GM19467 (cell line): ENCODE results near the gene KCNT2.
"Not testable (repeated sequence)": the region's sequence is repeated elsewhere in the genome, so short reads cannot be mapped to it uniquely, and the experiment has no call there.

ENCODE experiments used
- ATAC-seq: cut with Tn5 transposase; IDR thresholded peaks from one replicate; pipeline ENCODE4 v1.9.1; 2021; ENCODE audit warnings: mild to moderate bottlenecking, moderate library complexity; ENCODE audit not compliant: unreplicated experiment

The KCNT2 gene

GRCh38 chr1:196517193-196517592 is 91.0 kb downstream of the KCNT2 start:
- ATAC-seq = no peak

- ATAC-seq = no peak
These were observed 91.9 kb downstream of the KCNT2 start for GRCh38 chr1:196516373-196516772.

- ATAC-seq = no peak
These were observed 92.3 kb downstream of the KCNT2 start for GRCh38 chr1:196515904-196516303.

- ATAC-seq = no peak
These were observed 94.4 kb downstream of the KCNT2 start for GRCh38 chr1:196513821-196514220.

GRCh38 chr1:196510451-196510850 is 97.8 kb downstream of the KCNT2 start:
- no peak for ATAC-seq

GRCh38 chr1:196504224-196504623 is 104.0 kb downstream of the KCNT2 start:
- not testable (repeated sequence) for ATAC-seq

- no peak for ATAC-seq
These were observed 105.8 kb downstream of the KCNT2 start for GRCh38 chr1:196502437-196502836.

GRCh38 chr1:196501760-196502428 is 106.3 kb downstream of the KCNT2 start:
- no peak for ATAC-seq

- no peak for ATAC-seq
These were observed 110.4 kb downstream of the KCNT2 start for GRCh38 chr1:196497817-196498216.

- no peak for ATAC-seq
These were observed 113.5 kb downstream of the KCNT2 start for GRCh38 chr1:196494766-196495165.

GRCh38 chr1:196493881-196494280 is 114.4 kb downstream of the KCNT2 start:
- no peak for ATAC-seq

- no peak for ATAC-seq
These were observed 119.7 kb downstream of the KCNT2 start for GRCh38 chr1:196488579-196488978.

- no peak for ATAC-seq
These were observed 121.9 kb downstream of the KCNT2 start for GRCh38 chr1:196486346-196486745.

GRCh38 chr1:196481616-196482015 is 126.6 kb downstream of the KCNT2 start:
- ATAC-seq = no peak

- no peak for ATAC-seq
These were observed 131.0 kb downstream of the KCNT2 start for GRCh38 chr1:196477262-196477661.

- no peak for ATAC-seq
These were observed 140.9 kb downstream of the KCNT2 start for GRCh38 chr1:196467230-196467925.

- ATAC-seq = no peak
These were observed 141.6 kb downstream of the KCNT2 start for GRCh38 chr1:196466654-196467053.

- no peak for ATAC-seq
These were observed 142.1 kb downstream of the KCNT2 start for GRCh38 chr1:196466166-196466565.

GRCh38 chr1:196464480-196464941 is 143.7 kb downstream of the KCNT2 start:
- ATAC-seq = no peak

GRCh38 chr1:196462086-196462485 is 146.2 kb downstream of the KCNT2 start:
- ATAC-seq = no peak

GRCh38 chr1:196461521-196461920 is 146.7 kb downstream of the KCNT2 start:
- no peak for ATAC-seq

- no peak for ATAC-seq
These were observed 148.9 kb downstream of the KCNT2 start for GRCh38 chr1:196459383-196459782.
